Measurements from ENCODE around the gene ANKS3. TPM values are rescaled to one million over a fixed set of nuclear protein-coding genes. Genes with fewer than 3 reads are reported as not detected.

The ANKS3 gene
- total and polyA plus RNA-seq, 2 of the 8 experiments (the other 6 are each of a cell fraction or from before 2014, with no cell fraction given), result 15.5 to 23.9 TPM

DNA sequence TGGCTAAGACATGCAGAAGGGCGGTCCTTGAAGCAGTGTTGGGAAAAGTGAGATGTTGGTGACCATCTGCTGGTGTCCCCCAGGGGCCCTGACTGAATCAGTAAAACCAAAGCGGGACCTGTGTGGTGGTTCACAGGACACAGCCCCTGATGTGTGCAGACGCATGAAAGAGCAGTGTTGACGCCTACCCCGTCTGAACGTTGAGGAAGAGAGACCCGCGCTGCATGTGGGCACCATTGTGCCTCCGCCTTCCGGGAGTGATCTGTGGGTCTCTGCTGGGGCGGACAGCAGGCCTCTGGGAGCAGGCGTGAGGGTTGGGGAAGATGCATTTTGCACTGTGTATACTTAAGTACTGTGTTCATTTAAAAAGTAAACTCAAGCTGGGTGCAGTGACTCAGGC is 77.8 kb downstream of the ANKS3 start:
- H3K27me3 ChIP-seq (replicated peaks in 1 of 4; ENCODE audit: control insufficient read depth in 3 of 4, extremely low read depth in 1 of 4, insufficient read depth in 3 of 4, low read length in 3 of 4), result no peaks in the 10 kb centered on the region
- H3K23ac ChIP-seq (ENCODE audit: insufficient read length), result no peak overlapping the region
- TF ChIP-seq SUZ12 (IDR thresholded peaks at IDR 0.05; ENCODE audit: low read length), result no peak
- no peak for TF ChIP-seq POLR2AphosphoS5 (IDR thresholded peaks at IDR 0.05; ENCODE audit: low read depth, low read length)
- no peak for TF ChIP-seq BCL11A (IDR thresholded peaks at IDR 0.05; ENCODE audit: low read depth in 2 of 2, low read length in 2 of 2)
- no peak for TF ChIP-seq TBP (IDR thresholded peaks at IDR 0.05; ENCODE audit: low read depth, low read length)
- TF ChIP-seq ATF3 (IDR thresholded peaks at IDR 0.05; ENCODE audit: insufficient read depth, low read depth, low read length), result no peak
- no peak for TF ChIP-seq TAF7 (optimal IDR thresholded peaks at IDR 0.05; ENCODE audit: borderline replicate concordance, low read depth, low read length)
- H2BK15ac ChIP-seq (ENCODE audit: low read length), result no peak overlapping the region
- no peaks in the 10 kb centered on the region; the same call in 1 of the 2 replicates for H3K79me1 ChIP-seq (ENCODE audit: low read depth, low read length)
- H3K4me1 ChIP-seq (replicated peaks in 1 of 4; ENCODE audit: control insufficient read depth in 3 of 4, insufficient read depth in 4 of 4, low read length in 3 of 4), result no peaks in the 10 kb centered on the region
- H2AFZ ChIP-seq (ENCODE audit: low read length), result no peak overlapping the region
- H3K18ac ChIP-seq (ENCODE audit: extremely low read depth, low read length), result no peak overlapping the region
- no peak overlapping the region for H2BK20ac ChIP-seq (ENCODE audit: low read length)
- H3K14ac ChIP-seq (ENCODE audit: insufficient read length), result no peak overlapping the region
- H2AK5ac ChIP-seq (ENCODE audit: low read depth, low read length), result no peak overlapping the region
- no peak overlapping the region for H3K4me3 ChIP-seq (ENCODE audit: extremely low read depth in 1 of 4, insufficient read depth in 2 of 4, low read depth in 3 of 4, low read length in 4 of 4)
- no peaks in the 10 kb centered on the region for H3K9me3 ChIP-seq (ENCODE audit: insufficient read depth in 2 of 2, low read depth in 1 of 2, low read length in 1 of 2)
- no peak overlapping the region for H4K91ac ChIP-seq (replicated peaks; ENCODE audit: insufficient read length, low read length)
- no peak overlapping the region for H4K5ac ChIP-seq (ENCODE audit: insufficient read length, low read depth, low read length)
- DNase-seq (ENCODE audit: low read depth in 1 of 2, low spot score in 2 of 2) (no peak), FAIRE-seq (no peak)
- no peak overlapping the region for H3K9ac ChIP-seq (replicated peaks in 1 of 4; ENCODE audit: extremely low read depth in 1 of 4, low read depth in 3 of 4, low read length in 3 of 4)
- peaks cover 0 to 15% (median 10%) of the 10 kb centered on the region in 4 experiments; a peak in 7 of 8 replicates for H3K36me3 ChIP-seq (ENCODE audit: control insufficient read depth in 2 of 4, insufficient read depth in 4 of 4, low read length in 3 of 4)
- POLR2A ChIA-PET (ENCODE audit: partially characterized antibody), result no interaction called here
- H3K27ac ChIP-seq (ENCODE audit: low read depth, low read length), result no peak overlapping the region
- no peak overlapping the region for H2BK5ac ChIP-seq (ENCODE audit: low read depth, low read length)
- no peak overlapping the region; the same call in none of the 2 replicates for H4K8ac ChIP-seq (ENCODE audit: extremely low read depth, insufficient read depth, low read length)
- H3K4me2 ChIP-seq (ENCODE audit: insufficient read depth in 1 of 2, low read depth in 2 of 2, low read length in 2 of 2), result no peak overlapping the region
- H2BK12ac ChIP-seq (ENCODE audit: low read depth, low read length), result no peak overlapping the region
- no peak overlapping the region for H3K56ac ChIP-seq (replicated peaks; ENCODE audit: insufficient read length, low read depth, low read length)
- no peaks in the 10 kb centered on the region for H3K23me2 ChIP-seq (ENCODE audit: low read depth, low read length)
- H3K79me2 ChIP-seq (ENCODE audit: control insufficient read depth in 1 of 2, insufficient read depth in 2 of 2, low read length in 2 of 2), result no peaks in the 10 kb centered on the region
- 98% methylated on average over 12 of the region's 12 CpGs; no CpG with 5 or more reads in 1 of the 2 experiments for WGBS, 2 experiments (ENCODE audit: extremely low coverage in 1 of 2, insufficient coverage in 1 of 2, insufficient read length in 1 of 2, insufficient replicate concordance in 2 of 2, low coverage in 1 of 2, low lambda C conversion rate in 2 of 2, missing lambda C conversion rate in 1 of 2)
- H2BK120ac ChIP-seq (replicated peaks; ENCODE audit: low read depth, low read length), result no peak overlapping the region
- CTCF ChIA-PET (ENCODE audit: partially characterized antibody), result interaction anchor here (0.7 to 2.0 kb wide), 4 partner anchors 15 to 149 kb away, joined by 3 to 7 read pairs (median 5); no protein-coding TSS in a partner anchor
- H3K4ac ChIP-seq (replicated peaks; ENCODE audit: insufficient read length, low read depth, low read length), result no peak overlapping the region
- H4K20me1 ChIP-seq (replicated peaks in 1 of 2; ENCODE audit: control insufficient read depth in 1 of 2, insufficient read depth in 2 of 2, low read length in 2 of 2), result peaks cover 4 to 11% of the 10 kb centered on the region in 2 experiments

Measured in H1 (cell line).